Measurements from ENCODE around the gene CFAP410. TPM values are rescaled to one million over a fixed set of nuclear protein-coding genes. Genes with fewer than 3 reads are reported as not detected.

The CFAP410 gene
- total and polyA plus RNA-seq, 2 experiments from 2014 or later = 17.0 to 19.8 TPM

DNA sequence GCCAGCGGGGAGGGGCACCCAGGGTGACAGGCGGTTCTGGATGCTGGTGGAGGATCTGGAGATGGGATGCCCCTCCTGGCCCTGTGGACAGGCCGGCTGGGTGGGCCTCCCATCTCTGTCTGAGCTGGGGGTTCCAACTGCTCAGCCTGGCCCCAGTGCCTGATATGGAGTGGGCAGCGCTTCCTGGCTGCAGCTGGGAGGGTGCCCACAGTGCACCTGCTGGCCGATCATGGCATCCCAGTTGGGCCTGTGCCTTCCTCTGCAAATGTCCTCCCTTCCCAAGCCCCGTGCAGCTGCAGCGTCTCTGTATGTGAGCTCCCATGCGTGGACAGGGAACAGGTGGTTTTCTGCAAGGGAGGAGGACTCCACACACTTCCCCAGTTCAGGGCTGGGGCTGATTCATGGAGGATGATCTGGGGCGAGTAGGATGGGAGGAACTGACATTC lies 37.2 kb downstream of the CFAP410 start:
- Histone ChIP-seq H3K4me3 (no peak overlapping the region), H3K9ac (no peak overlapping the region), H2AFZ (no peak overlapping the region), H4K20me1 (ENCODE audit: insufficient read depth) (no peaks in the 10 kb centered on the region), H3K27ac (no peak overlapping the region), H3K4me2 (ENCODE audit: unreplicated experiment) (no peak overlapping the region), H3F3A (ENCODE audit: insufficient read depth) (peaks cover 5% of the 10 kb centered on the region; the same call in 1 of the 2 replicates), H3K4me1 (ENCODE audit: insufficient read depth) (peaks cover 12% of the 10 kb centered on the region), H3K79me2 (ENCODE audit: insufficient read depth) (peaks cover 66% of the 10 kb centered on the region), H3K9me2 (ENCODE audit: insufficient read depth) (no peaks in the 10 kb centered on the region), H3K27me3 (replicated peaks; ENCODE audit: insufficient read depth) (no peaks in the 10 kb centered on the region), H3K36me3 (ENCODE audit: low read depth) (no peaks in the 10 kb centered on the region), H3K9me3 (ENCODE audit: low read depth) (no peaks in the 10 kb centered on the region)
- in situ Hi-C loops (cut with MboI) = no loop called here
- no peak for TF ChIP-seq EZH2phosphoT487 (IDR thresholded peaks at IDR 0.05; ENCODE audit: insufficient read depth, low read depth)
- no peak for TF ChIP-seq EZH2 (IDR thresholded peaks at IDR 0.05; ENCODE audit: insufficient read depth, poor library complexity, severe bottlenecking)
- WGBS, 2 experiments (ENCODE audit: low coverage in 1 of 2, low lambda C conversion rate in 2 of 2, missing lambda C conversion rate in 2 of 2) = 87 to 89% methylated on average over 9 of the region's 9 CpGs
- DNase-seq = no peak

DNA sequence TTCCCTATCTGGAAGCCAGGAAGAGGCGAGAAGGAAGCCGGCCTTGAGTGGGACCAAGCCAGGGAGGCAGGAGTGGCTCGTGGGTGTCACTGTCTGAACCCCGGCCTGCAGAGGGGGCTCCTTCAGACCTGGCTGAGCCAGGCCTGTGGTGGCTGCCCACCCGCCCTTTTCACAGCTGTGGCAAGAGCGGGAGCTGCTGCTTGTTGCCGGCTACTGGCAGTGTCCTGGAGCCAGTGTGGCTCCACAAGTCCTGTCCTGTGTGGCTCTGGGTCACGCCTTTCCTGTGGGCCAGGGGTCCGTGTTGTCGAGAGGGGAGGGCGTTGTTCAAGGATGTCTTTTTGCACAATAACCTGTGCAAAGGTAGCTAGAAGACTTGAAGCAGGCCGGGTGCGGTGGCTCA lies 38.0 kb downstream of the CFAP410 start:
- TF ChIP-seq EZH2phosphoT487 (IDR thresholded peaks at IDR 0.05; ENCODE audit: insufficient read depth, low read depth) (no peak), EZH2 (IDR thresholded peaks at IDR 0.05; ENCODE audit: insufficient read depth, poor library complexity, severe bottlenecking) (no peak)
- Histone ChIP-seq H3K9me3 (ENCODE audit: low read depth) (no peaks in the 10 kb centered on the region), H3K27me3 (replicated peaks; ENCODE audit: insufficient read depth) (no peaks in the 10 kb centered on the region), H3K4me1 (ENCODE audit: insufficient read depth) (peaks cover 12% of the 10 kb centered on the region), H3K27ac (no peak overlapping the region), H3K36me3 (ENCODE audit: low read depth) (no peaks in the 10 kb centered on the region), H2AFZ (no peak overlapping the region), H3K79me2 (ENCODE audit: insufficient read depth) (peaks cover 59% of the 10 kb centered on the region), H3K9ac (peak overlapping the region; percentile 90), H4K20me1 (ENCODE audit: insufficient read depth) (no peaks in the 10 kb centered on the region), H3F3A (ENCODE audit: insufficient read depth) (peaks cover 5% of the 10 kb centered on the region; the same call in 1 of the 2 replicates), H3K9me2 (ENCODE audit: insufficient read depth) (no peaks in the 10 kb centered on the region), H3K4me3 (peak overlapping the region; percentile 77), H3K4me2 (ENCODE audit: unreplicated experiment) (peak overlapping the region; percentile 94)
- WGBS, 2 experiments (ENCODE audit: low coverage in 1 of 2, low lambda C conversion rate in 2 of 2, missing lambda C conversion rate in 2 of 2) = 65 to 67% methylated on average over 11 to 13 of the region's 13 CpGs
- in situ Hi-C loops (cut with MboI) = no loop called here
- DNase-seq = peak; percentile 17

DNA sequence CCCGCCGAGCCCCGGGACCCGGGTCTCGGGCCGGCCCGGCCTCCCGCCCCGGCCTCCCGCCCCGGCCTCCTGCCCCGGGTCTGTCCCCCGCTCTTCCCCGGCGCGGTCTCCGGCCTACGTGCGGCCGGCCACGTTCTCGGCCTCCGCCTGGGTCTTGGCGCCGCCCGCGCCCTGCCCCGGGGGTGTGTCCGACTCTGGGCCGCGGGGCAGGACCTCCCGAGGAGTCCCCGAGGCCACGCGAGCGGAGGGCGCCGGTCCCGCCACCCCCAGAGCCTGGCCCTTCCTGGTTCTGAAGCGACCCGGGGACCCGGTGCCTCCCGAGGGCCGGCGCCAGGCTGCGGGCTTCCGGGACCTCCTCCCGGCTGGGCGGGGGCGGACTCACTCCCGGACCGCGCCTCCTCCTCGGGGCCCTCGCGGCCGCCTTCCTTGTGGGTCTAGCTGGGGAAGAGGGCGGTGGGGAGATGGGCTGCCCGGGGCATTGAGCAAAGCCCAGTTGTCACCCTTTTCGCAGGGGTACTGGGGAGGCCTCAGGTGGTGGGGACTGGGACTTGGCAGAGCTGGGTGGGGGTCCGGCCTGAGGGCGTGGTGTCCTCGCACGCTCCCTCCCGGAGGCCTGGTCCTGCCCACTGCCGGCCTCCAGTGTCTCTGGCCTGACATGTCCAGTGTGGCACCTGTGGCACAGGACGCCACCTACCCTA lies 38.8 kb downstream of the CFAP410 start:
- Histone ChIP-seq H3K36me3 (ENCODE audit: low read depth) (no peaks in the 10 kb centered on the region), H4K20me1 (ENCODE audit: insufficient read depth) (no peaks in the 10 kb centered on the region), H3K4me3 (peak overlapping the region; percentile 77), H3K9me2 (ENCODE audit: insufficient read depth) (no peaks in the 10 kb centered on the region), H3K4me2 (ENCODE audit: unreplicated experiment) (peak overlapping the region; percentile 94), H2AFZ (peak overlapping the region; percentile 21; the same call in 1 of the 2 replicates), H3K27ac (peak overlapping the region; percentile 42), H3K79me2 (ENCODE audit: insufficient read depth) (peaks cover 52% of the 10 kb centered on the region), H3F3A (ENCODE audit: insufficient read depth) (peaks cover 5% of the 10 kb centered on the region; the same call in 1 of the 2 replicates), H3K27me3 (replicated peaks; ENCODE audit: insufficient read depth) (no peaks in the 10 kb centered on the region), H3K9ac (peak overlapping the region; percentile 90), H3K9me3 (ENCODE audit: low read depth) (no peaks in the 10 kb centered on the region), H3K4me1 (ENCODE audit: insufficient read depth) (peaks cover 12% of the 10 kb centered on the region)
- TF ChIP-seq EZH2phosphoT487 (IDR thresholded peaks at IDR 0.05; ENCODE audit: insufficient read depth, low read depth) = no peak
- no peak for TF ChIP-seq EZH2 (IDR thresholded peaks at IDR 0.05; ENCODE audit: insufficient read depth, poor library complexity, severe bottlenecking)
- DNase-seq = peak; percentile 83
- WGBS, 2 experiments (ENCODE audit: low coverage in 1 of 2, low lambda C conversion rate in 2 of 2, missing lambda C conversion rate in 2 of 2) = 2 to 3% methylated on average over 43 to 66 of the region's 67 CpGs
- in situ Hi-C loops (cut with MboI) = no loop called here

DNA sequence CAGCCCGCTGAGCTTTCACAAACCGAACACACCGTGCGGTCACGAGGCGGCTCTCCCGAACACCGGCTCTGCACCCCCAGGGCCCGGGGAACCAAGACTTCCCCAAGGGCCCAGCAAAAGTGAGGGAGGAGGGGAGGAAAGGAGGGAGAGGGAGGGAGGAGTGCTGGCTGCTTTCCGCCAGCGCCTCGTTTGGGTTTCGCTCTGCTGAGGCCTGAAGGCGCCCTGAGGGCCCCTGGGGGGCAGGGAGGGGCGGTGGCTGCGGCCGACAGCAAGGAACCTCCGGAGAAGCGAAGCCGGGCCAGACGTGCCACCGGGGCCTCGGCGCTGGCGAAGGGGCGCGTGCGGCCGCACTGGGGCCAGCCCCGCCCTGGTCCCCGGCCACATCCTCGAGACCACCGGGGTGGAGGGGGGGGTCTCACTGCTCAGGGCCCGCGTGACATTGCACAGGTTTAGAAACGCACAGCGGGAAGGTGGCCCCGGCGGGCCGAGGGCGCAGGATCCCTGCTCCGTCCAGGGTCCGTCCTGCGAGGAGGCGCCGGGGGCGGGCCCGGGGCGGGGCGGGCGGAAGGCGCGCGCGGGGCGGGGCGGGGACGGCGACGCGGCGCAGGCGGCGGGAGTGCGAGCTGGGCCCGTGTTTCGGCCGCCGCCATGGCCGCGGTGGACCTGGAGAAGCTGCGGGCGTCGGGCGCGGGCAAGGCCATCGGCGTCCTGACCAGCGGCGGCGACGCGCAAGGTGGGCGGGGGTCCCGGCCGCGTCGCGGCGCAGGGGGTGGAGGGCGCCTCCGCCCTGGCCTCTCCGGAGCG lies 39.5 kb downstream of the CFAP410 start, which contains the start of gene PFKL:
Gene PFKL (plus strand): TSS at position 596 of the 804 bp plus-strand sequence. CDS start 53 bp downstream, at position 649.
- Histone ChIP-seq H3K4me3 (peak within 1 kb of the TSS; percentile 77), H3K4me2 (ENCODE audit: unreplicated experiment) (peak within 1 kb of the TSS; percentile 94), H3K9ac (peak within 1 kb of the TSS; percentile 90), H3K36me3 (ENCODE audit: low read depth) (no peaks in the 10 kb centered on the region), H3K27me3 (replicated peaks; ENCODE audit: insufficient read depth) (no peaks in the 10 kb centered on the region), H3K27ac (peak within 1 kb of the TSS; percentile 73), H2AFZ (peak within 1 kb of the TSS; percentile 89), H3K79me2 (ENCODE audit: insufficient read depth) (peaks cover 44% of the 10 kb centered on the region), H3F3A (ENCODE audit: insufficient read depth) (peaks cover 5% of the 10 kb centered on the region; the same call in 1 of the 2 replicates), H4K20me1 (ENCODE audit: insufficient read depth) (no peaks in the 10 kb centered on the region), H3K9me2 (ENCODE audit: insufficient read depth) (no peaks in the 10 kb centered on the region), H3K9me3 (ENCODE audit: low read depth) (no peaks in the 10 kb centered on the region), H3K4me1 (ENCODE audit: insufficient read depth) (peaks cover 12% of the 10 kb centered on the region)
- in situ Hi-C loops (cut with MboI) = no loop called here
- DNase-seq = peak; percentile 86
- TF ChIP-seq EZH2 (IDR thresholded peaks at IDR 0.05; ENCODE audit: insufficient read depth, poor library complexity, severe bottlenecking) (no peak), EZH2phosphoT487 (IDR thresholded peaks at IDR 0.05; ENCODE audit: insufficient read depth, low read depth) (no peak)
- 3 to 6% methylated on average over 31 to 61 of the region's 94 CpGs for WGBS, 2 experiments (ENCODE audit: low coverage in 1 of 2, low lambda C conversion rate in 2 of 2, missing lambda C conversion rate in 2 of 2)
